HepG2 (cell line): ENCODE measurements around the gene GJD3. TPM values are rescaled to one million over a fixed set of nuclear protein-coding genes. Genes with fewer than 3 reads are reported as not detected.

ENCODE experiments used
- AKAP8 ChIP-seq: sonication (generic); formaldehyde crosslinking; IDR thresholded peaks from 2 replicates; pipeline ENCODE4 v1.5.1; 2020; ENCODE audit warnings: mild to moderate bottlenecking, missing genetic modification reagents
- DNMT3B ChIP-seq: conservative IDR thresholded peaks from 2 replicates; pipeline ENCODE4 v1.6.1; 2016; ENCODE audit warnings: missing biosample characterization, control low read depth
- DPF2 ChIP-seq: sonication (generic); formaldehyde crosslinking; IDR thresholded peaks from 2 replicates; pipeline ENCODE4 v1.4.0; 2020; ENCODE audit warnings: mild to moderate bottlenecking, low read depth, missing genetic modification reagents, borderline replicate concordance
- ELK4 ChIP-seq: sonication (generic); formaldehyde crosslinking; IDR thresholded peaks from 2 replicates; pipeline ENCODE4 v1.9.0; 2021; ENCODE audit warnings: missing genetic modification reagents, borderline replicate concordance
- IKZF1 ChIP-seq: fragments of 450-650 bp; IDR thresholded peaks from 2 replicates; pipeline ENCODE4 v1.7.1; 2016
- IRF1 ChIP-seq: sonication (generic); formaldehyde crosslinking; IDR thresholded peaks from 2 replicates; pipeline ENCODE4 v1.4.0; 2020; ENCODE audit warnings: low read depth, mild to moderate bottlenecking, missing genetic modification reagents
- KDM2A ChIP-seq: sonication (generic); formaldehyde crosslinking; IDR thresholded peaks from 2 replicates; pipeline ENCODE4 v1.4.0; 2020; ENCODE audit warnings: low read depth, missing genetic modification reagents, borderline replicate concordance
- MAFF ChIP-seq: IDR thresholded peaks from 2 replicates; pipeline ENCODE4 v1.6.1; 2011; ENCODE audit warnings: low read depth, low read length, improper control_type of control experiment
- MEF2D ChIP-seq: sonication (generic); formaldehyde crosslinking; IDR thresholded peaks from 2 replicates; pipeline ENCODE4 v1.5.1; 2020; ENCODE audit warnings: mild to moderate bottlenecking, missing genetic modification reagents
- NFE2L2 ChIP-seq: fragments of 150-350 bp; IDR thresholded peaks from 2 replicates; pipeline ENCODE4 v1.6.1; 2014; ENCODE audit warnings: low read length
- NR2F1 ChIP-seq, 2 experiments: fragments of 450-650 bp in 1 of 2; formaldehyde crosslinking in 1 of 2; IDR thresholded peaks; 2 replicates each; pipeline versions ENCODE4 v1.5.0 to v1.6.1; 2016 to 2020; ENCODE audit warnings: mild to moderate bottlenecking in 1 of 2, missing compliant biosample characterization in 1 of 2, missing genetic modification reagents in 1 of 2, moderate library complexity in 1 of 2
- REPIN1 ChIP-seq: sonication (generic); formaldehyde crosslinking; IDR thresholded peaks from 2 replicates; pipeline ENCODE4 v1.8.0; 2022; ENCODE audit warnings: missing genetic modification reagents, low read depth, mild to moderate bottlenecking, borderline replicate concordance
- ZNF3 ChIP-seq: IDR thresholded peaks from 2 replicates; pipeline ENCODE4 v1.7.0; 2017; ENCODE audit warnings: inconsistent platforms
- ZNF329 ChIP-seq: sonication (generic); formaldehyde crosslinking; IDR thresholded peaks from 2 replicates; pipeline ENCODE4 v1.9.0; 2021; ENCODE audit warnings: low read depth, mild to moderate bottlenecking, missing genetic modification reagents
- ZNF383 ChIP-seq: sonication (generic); formaldehyde crosslinking; IDR thresholded peaks from 2 replicates; pipeline ENCODE4 v1.4.0; 2020; ENCODE audit warnings: missing genetic modification reagents, mild to moderate bottlenecking, borderline replicate concordance
- ZNF552 ChIP-seq: sonication (generic); formaldehyde crosslinking; IDR thresholded peaks from 2 replicates; pipeline ENCODE4 v1.9.0; 2022; ENCODE audit warnings: missing genetic modification reagents, mild to moderate bottlenecking, borderline replicate concordance
- ZNF607 ChIP-seq: sonication (generic); formaldehyde crosslinking; IDR thresholded peaks from 2 replicates; pipeline ENCODE4 v1.5.1; 2020; ENCODE audit warnings: missing genetic modification reagents, mild to moderate bottlenecking, borderline replicate concordance
- ZNF775 ChIP-seq: sonication (generic); formaldehyde crosslinking; IDR thresholded peaks from 2 replicates; pipeline ENCODE4 v1.4.0; 2020; ENCODE audit warnings: missing genetic modification reagents, mild to moderate bottlenecking, moderate library complexity, borderline replicate concordance
- ZZZ3 ChIP-seq: sonication (generic); formaldehyde crosslinking; IDR thresholded peaks from 2 replicates; pipeline ENCODE4 v1.4.0; 2020; ENCODE audit warnings: missing genetic modification reagents, mild to moderate bottlenecking, borderline replicate concordance
- polyA plus RNA-seq, 8 experiments: library from polyadenylated mRNA; depleted of rRNA in 3 of 8; stranded (reverse) in 7 of 8; unstranded in 1 of 8; fragments of >200 nt; fragmentation: Illumina TruSeq in 4 of 8; extraction: Trizol in 4 of 8; gene quantifications; 2 replicates each; pipeline versions ENCODE4 v1.2.1 to v1.2.3, GENCODE V29; 2011 to 2016; ENCODE audit warnings: low read depth in 4 of 8, missing spikeins in 1 of 8, mixed read lengths in 1 of 8; ENCODE audit not compliant: insufficient read depth in 1 of 8
- total RNA-seq, 5 experiments: library from RNA; depleted of rRNA; stranded (reverse); fragments of >200 nt; fragmentation: Illumina TruSeq; extraction: Trizol; gene quantifications; 2 replicates each; pipeline ENCODE4 v1.2.3, GENCODE V29; 2016; ENCODE audit warnings: low read depth in 1 of 5
- TF ChIP-seq, protein P1 (sequence below): sonication (generic); formaldehyde crosslinking; IDR thresholded peaks from 2 replicates; pipeline ENCODE4 v1.8.1; 2023; ENCODE audit warnings: mild to moderate bottlenecking, moderate library complexity, missing genetic modification reagents
- TF ChIP-seq, protein P2 (sequence below): sonication (generic); formaldehyde crosslinking; IDR thresholded peaks from 2 replicates; pipeline ENCODE4 v1.8.1; 2023; ENCODE audit warnings: missing genetic modification reagents, inconsistent platforms, borderline replicate concordance
- TF ChIP-seq, protein P3 (sequence below): sonication (generic); formaldehyde crosslinking; IDR thresholded peaks from 2 replicates; pipeline ENCODE4 v1.5.1; 2020; ENCODE audit warnings: mild to moderate bottlenecking, missing genetic modification reagents, borderline replicate concordance

GJD3 gene
- total and polyA plus RNA-seq, 2 of the 13 experiments (the other 11 are each of a cell fraction or from before 2014, with no cell fraction given): not detected

GRCh38 chr17:40355123-40355803 lies 9.3 kb downstream of the GJD3 start (continued):
- TF ChIP-seq KDM2A (CRISPR knock-in tag): peak; percentile 86; the same call in 1 of the 2 replicates
- TF ChIP-seq ZNF3 (CRISPR knock-in tag): no peak
- TF ChIP-seq AKAP8 (CRISPR knock-in tag): no peak
- no peak for TF ChIP-seq MAFF
- no peak for TF ChIP-seq DNMT3B
- TF ChIP-seq ZNF607: no peak
- no peak for TF ChIP-seq IRF1 (CRISPR knock-in tag)
- TF ChIP-seq ZNF383 (CRISPR knock-in tag): 0 out of 2 replicates have a peak, but pooled peaks have one; percentile 57
- no peak for TF ChIP-seq ELK4 (CRISPR knock-in tag)
- TF ChIP-seq, protein P1, sequence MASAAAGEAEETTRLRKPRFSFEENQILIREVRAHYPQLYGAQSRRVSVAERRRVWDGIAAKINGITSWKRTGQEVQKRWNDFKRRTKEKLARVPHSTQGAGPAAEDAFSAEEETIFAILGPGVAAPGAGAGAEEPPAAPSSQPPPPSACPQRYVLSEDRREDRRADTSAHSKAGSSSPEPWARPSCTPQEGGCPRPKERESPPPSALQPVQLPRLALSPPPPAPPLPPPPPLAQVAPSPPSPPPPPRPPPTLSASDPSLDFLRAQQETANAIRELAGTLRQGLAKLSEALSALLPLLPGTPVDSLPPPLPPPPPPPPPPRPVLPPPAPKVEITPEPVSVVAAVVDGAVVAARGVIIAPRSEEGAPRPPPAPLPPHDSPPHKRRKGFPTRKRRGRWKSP (CRISPR knock-in tag): no peak
- TF ChIP-seq, protein P2, sequence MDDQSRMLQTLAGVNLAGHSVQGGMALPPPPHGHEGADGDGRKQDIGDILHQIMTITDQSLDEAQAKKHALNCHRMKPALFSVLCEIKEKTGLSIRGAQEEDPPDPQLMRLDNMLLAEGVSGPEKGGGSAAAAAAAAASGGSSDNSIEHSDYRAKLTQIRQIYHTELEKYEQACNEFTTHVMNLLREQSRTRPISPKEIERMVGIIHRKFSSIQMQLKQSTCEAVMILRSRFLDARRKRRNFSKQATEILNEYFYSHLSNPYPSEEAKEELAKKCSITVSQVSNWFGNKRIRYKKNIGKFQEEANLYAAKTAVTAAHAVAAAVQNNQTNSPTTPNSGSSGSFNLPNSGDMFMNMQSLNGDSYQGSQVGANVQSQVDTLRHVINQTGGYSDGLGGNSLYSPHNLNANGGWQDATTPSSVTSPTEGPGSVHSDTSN (CRISPR knock-in tag): no peak
- peak; percentile 16; the same call in 1 of the 2 replicates for TF ChIP-seq REPIN1 (CRISPR knock-in tag)
- TF ChIP-seq, protein P3, sequence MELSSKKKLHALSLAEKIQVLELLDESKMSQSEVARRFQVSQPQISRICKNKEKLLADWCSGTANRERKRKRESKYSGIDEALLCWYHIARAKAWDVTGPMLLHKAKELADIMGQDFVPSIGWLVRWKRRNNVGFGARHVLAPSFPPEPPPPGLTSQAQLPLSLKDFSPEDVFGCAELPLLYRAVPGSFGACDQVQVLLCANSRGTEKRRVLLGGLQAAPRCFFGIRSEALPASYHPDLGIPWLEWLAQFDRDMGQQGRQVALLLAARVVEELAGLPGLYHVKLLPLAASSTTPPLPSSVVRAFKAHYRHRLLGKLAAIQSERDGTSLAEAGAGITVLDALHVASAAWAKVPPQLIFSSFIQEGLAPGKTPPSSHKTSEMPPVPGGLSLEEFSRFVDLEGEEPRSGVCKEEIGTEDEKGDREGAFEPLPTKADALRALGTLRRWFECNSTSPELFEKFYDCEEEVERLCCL (CRISPR knock-in tag): no peak
- no peak for TF ChIP-seq NR2F1 (CRISPR knock-in tag; IDR thresholded peaks at IDR 0.05)
- no peak for TF ChIP-seq ZNF552 (CRISPR knock-in tag)
- no peak for TF ChIP-seq MEF2D
- TF ChIP-seq ZNF329 (CRISPR knock-in tag): no peak
- TF ChIP-seq NFE2L2: no peak
- TF ChIP-seq ZNF775 (CRISPR knock-in tag): no peak
- no peak; the same call in 1 of the 2 replicates for TF ChIP-seq ZZZ3
- no peak for TF ChIP-seq IKZF1
- no peak for TF ChIP-seq DPF2
